H1 (cell line): ENCODE results near the gene TP73. TPM values are rescaled to one million over a fixed set of nuclear protein-coding genes. Genes with fewer than 3 reads are reported as not detected.

Source experiments
- CTCF ChIA-PET: fragments of 300-600 bp; sonication (Branson Sonifier 250); formaldehyde crosslinking; loops from one replicate; lab custom pipeline; 2021; ENCODE audit not compliant: partially characterized antibody; lab: Charles Lee
- POLR2A ChIA-PET: fragments of 300-600 bp; sonication (Branson Sonifier 250); formaldehyde crosslinking; loops from one replicate; lab custom pipeline; 2021; ENCODE audit warnings: inconsistent platforms; ENCODE audit not compliant: partially characterized antibody; lab: Charles Lee
- DNase-seq, 2 experiments: peaks; one replicate each; pipeline versions ENCODE4 v3.0.0 to v3.0.0-alpha.2; 2010 to 2022; ENCODE audit warnings: low spot score in 2 of 2, low read depth in 1 of 2, mixed read lengths in 1 of 2
- FAIRE-seq: peaks from 2 replicates; lab custom pipeline; 2011; peaks lifted over from hg19 to GRCh38; lab: Jason Lieb, UNC
- H2AFZ ChIP-seq: 2 replicates; pipeline ENCODE4 v1.8.1; 2012; ENCODE audit warnings: low read length, inconsistent platforms
- H2AK5ac ChIP-seq: 2 replicates; pipeline ENCODE4 v1.6.1; 2013; ENCODE audit warnings: low read depth, low read length
- H2BK120ac ChIP-seq: replicated peaks from 2 replicates; pipeline ENCODE3; 2013; ENCODE audit warnings: low read depth, low read length, inconsistent platforms
- H2BK12ac ChIP-seq: 2 replicates; pipeline ENCODE4 v1.6.1; 2013; ENCODE audit warnings: low read depth, low read length
- H2BK15ac ChIP-seq: 2 replicates; pipeline ENCODE4 v1.6.1; 2013; ENCODE audit warnings: low read length
- H2BK20ac ChIP-seq: 2 replicates; pipeline ENCODE4 v1.6.1; 2013; ENCODE audit warnings: low read length
- H2BK5ac ChIP-seq: 2 replicates; pipeline ENCODE4 v1.6.1; 2013; ENCODE audit warnings: low read depth, low read length
- H3K14ac ChIP-seq: 2 replicates; pipeline ENCODE4 v1.6.1; 2013; ENCODE audit warnings: inconsistent platforms; ENCODE audit not compliant: insufficient read length
- H3K18ac ChIP-seq: 2 replicates; pipeline ENCODE4 v1.6.1; 2013; ENCODE audit warnings: low read length; ENCODE audit errors: extremely low read depth
- H3K23ac ChIP-seq: 2 replicates; pipeline ENCODE4 v1.6.1; 2013; ENCODE audit warnings: inconsistent platforms; ENCODE audit not compliant: insufficient read length
- H3K23me2 ChIP-seq: 2 replicates; pipeline ENCODE4 v1.6.1; 2013; ENCODE audit warnings: low read depth, low read length
- H3K27ac ChIP-seq: 2 replicates; pipeline ENCODE4 v1.6.1; 2011; ENCODE audit warnings: low read depth, low read length, inconsistent platforms
- H3K27me3 ChIP-seq, 4 experiments: replicated peaks in 1 of 4; 1 replicate in 1 of 4; 2 replicates in 3 of 4; pipeline versions ENCODE4 v1.6.1 to v1.8.1; 2011 to 2013; ENCODE audit warnings: low read length in 3 of 4, mild to moderate bottlenecking in 3 of 4, inconsistent platforms in 2 of 4, mixed read lengths in 2 of 4, moderate library complexity in 1 of 4; ENCODE audit not compliant: control insufficient read depth in 3 of 4, insufficient read depth in 3 of 4; ENCODE audit errors: extremely low read depth in 1 of 4
- H3K36me3 ChIP-seq, 4 experiments: 2 replicates each; pipeline versions ENCODE4 v1.6.1 to v1.8.1; 2011 to 2013; ENCODE audit warnings: mild to moderate bottlenecking in 4 of 4, low read length in 3 of 4, moderate library complexity in 2 of 4, control low read depth in 1 of 4, inconsistent platforms in 1 of 4; ENCODE audit not compliant: insufficient read depth in 4 of 4, control insufficient read depth in 2 of 4
- H3K4ac ChIP-seq: replicated peaks from 2 replicates; pipeline ENCODE3; 2013; ENCODE audit warnings: low read length, low read depth, mixed read lengths, inconsistent platforms; ENCODE audit not compliant: insufficient read length
- H3K4me1 ChIP-seq, 4 experiments: replicated peaks in 1 of 4; 1 replicate in 1 of 4; 2 replicates in 3 of 4; pipeline versions ENCODE4 v1.6.1 to v1.8.1; 2011 to 2013; ENCODE audit warnings: low read length in 3 of 4, inconsistent platforms in 2 of 4, mixed read lengths in 1 of 4; ENCODE audit not compliant: insufficient read depth in 4 of 4, control insufficient read depth in 3 of 4
- H3K4me2 ChIP-seq, 2 experiments: 2 replicates each; pipeline versions ENCODE4 v1.6.1 to v1.8.1; 2011 to 2013; ENCODE audit warnings: low read depth in 2 of 2, low read length in 2 of 2, control low read depth in 1 of 2, inconsistent platforms in 1 of 2, mild to moderate bottlenecking in 1 of 2; ENCODE audit not compliant: insufficient read depth in 1 of 2
- H3K4me3 ChIP-seq, 4 experiments: fragments of 200-600, 300-600 bp in 1 of 4; sonication (generic), shearing (Covaris generic), sonication (Bioruptor Twin) in 1 of 4; 2 replicates each; pipeline versions ENCODE4 v1.5.1 to v1.8.1; 2011 to 2016; ENCODE audit warnings: low read length in 4 of 4, low read depth in 3 of 4, control low read depth in 2 of 4, inconsistent platforms in 2 of 4, mild to moderate bottlenecking in 2 of 4, mixed read lengths in 1 of 4, moderate library complexity in 1 of 4; ENCODE audit not compliant: insufficient read depth in 2 of 4; ENCODE audit errors: extremely low read depth in 1 of 4
- H3K56ac ChIP-seq: replicated peaks from 2 replicates; pipeline ENCODE3; 2013; ENCODE audit warnings: low read depth, mild to moderate bottlenecking, mixed read lengths, low read length, inconsistent platforms; ENCODE audit not compliant: insufficient read length
- H3K79me1 ChIP-seq: 2 replicates; pipeline ENCODE4 v1.6.1; 2013; ENCODE audit warnings: low read depth, low read length, control low read depth
- H3K79me2 ChIP-seq, 2 experiments: 2 replicates each; pipeline versions ENCODE4 v1.6.1 to v1.8.1; 2012 to 2013; ENCODE audit warnings: low read length in 2 of 2, mild to moderate bottlenecking in 2 of 2, inconsistent platforms in 1 of 2; ENCODE audit not compliant: insufficient read depth in 2 of 2, control insufficient read depth in 1 of 2
- H3K9ac ChIP-seq, 4 experiments: replicated peaks in 1 of 4; 1 replicate in 1 of 4; 2 replicates in 3 of 4; pipeline versions ENCODE4 v1.6.1 to v1.8.1; 2011 to 2013; ENCODE audit warnings: low read depth in 3 of 4, low read length in 3 of 4, control low read depth in 2 of 4, mild to moderate bottlenecking in 2 of 4, moderate library complexity in 2 of 4, inconsistent platforms in 1 of 4; ENCODE audit errors: extremely low read depth in 1 of 4
- H3K9me3 ChIP-seq, 2 experiments: 2 replicates each; pipeline versions ENCODE4 v1.6.1 to v1.8.1; 2012 to 2013; ENCODE audit warnings: mild to moderate bottlenecking in 2 of 2, moderate library complexity in 2 of 2, control low read depth in 1 of 2, inconsistent platforms in 1 of 2, low read depth in 1 of 2, low read length in 1 of 2, mixed read lengths in 1 of 2; ENCODE audit not compliant: insufficient read depth in 2 of 2
- H4K20me1 ChIP-seq, 2 experiments: replicated peaks in 1 of 2; 2 replicates each; pipeline versions ENCODE3 to v1.8.1; 2011 to 2013; ENCODE audit warnings: inconsistent platforms in 2 of 2, low read length in 2 of 2, mild to moderate bottlenecking in 1 of 2; ENCODE audit not compliant: insufficient read depth in 2 of 2, control insufficient read depth in 1 of 2
- H4K5ac ChIP-seq: 2 replicates; pipeline ENCODE4 v1.6.1; 2013; ENCODE audit warnings: low read length, low read depth, mixed read lengths, inconsistent platforms; ENCODE audit not compliant: insufficient read length
- H4K8ac ChIP-seq: 2 replicates; pipeline ENCODE4 v1.8.0; 2013; ENCODE audit warnings: mild to moderate bottlenecking, moderate library complexity, low read length, inconsistent platforms; ENCODE audit not compliant: insufficient read depth; ENCODE audit errors: extremely low read depth
- H4K91ac ChIP-seq: replicated peaks from 2 replicates; pipeline ENCODE3; 2013; ENCODE audit warnings: low read length, mixed read lengths, inconsistent platforms; ENCODE audit not compliant: insufficient read length
- CBX8 ChIP-seq: fragments of 300-800, 300-1000 bp; sonication (generic); IDR thresholded peaks from 2 replicates; pipeline ENCODE4 v1.7.1; 2016; ENCODE audit warnings: low read depth, low read length, borderline replicate concordance
- GABPA ChIP-seq: IDR thresholded peaks from 2 replicates; pipeline ENCODE4 v1.6.1; 2011; ENCODE audit warnings: mild to moderate bottlenecking, low read length, moderate library complexity, borderline replicate concordance; ENCODE audit not compliant: insufficient read depth
- HDAC2 ChIP-seq, 2 experiments: fragments of 300-600 bp in 1 of 2; sonication (generic) in 1 of 2; IDR thresholded peaks; 2 replicates each; pipeline ENCODE4 v1.6.1; 2011 to 2012; ENCODE audit warnings: low read depth in 2 of 2, low read length in 2 of 2, mild to moderate bottlenecking in 2 of 2, moderate library complexity in 2 of 2, borderline replicate concordance in 1 of 2, inconsistent platforms in 1 of 2
- KDM5A ChIP-seq: fragments of 200-600 bp; IDR thresholded peaks from 2 replicates; pipeline ENCODE4 v1.7.1; 2012; ENCODE audit warnings: mild to moderate bottlenecking, low read length, inconsistent platforms, mixed read lengths
- NRF1 ChIP-seq: IDR thresholded peaks from 2 replicates; pipeline ENCODE4 v1.6.1; 2011; ENCODE audit warnings: mild to moderate bottlenecking, low read depth, low read length, improper control_type of control experiment
- POU5F1 ChIP-seq: IDR thresholded peaks from 2 replicates; pipeline ENCODE4 v1.6.1; 2011; ENCODE audit warnings: low read depth, mild to moderate bottlenecking, low read length, moderate library complexity
- SIRT6 ChIP-seq: IDR thresholded peaks from one replicate; pipeline ENCODE4 v1.7.1; 2012; ENCODE audit warnings: low read length, inconsistent platforms
- TAF1 ChIP-seq: IDR thresholded peaks from 2 replicates; pipeline ENCODE4 v1.6.1; 2011; ENCODE audit warnings: mild to moderate bottlenecking, low read depth, low read length
- TEAD4 ChIP-seq: IDR thresholded peaks from 2 replicates; pipeline ENCODE4 v1.6.1; 2012; ENCODE audit warnings: low read depth, low read length, inconsistent platforms, mixed read lengths
- ZNF274 ChIP-seq: IDR thresholded peaks from 2 replicates; pipeline ENCODE4 v1.7.0; 2012; ENCODE audit warnings: low read length, borderline replicate concordance; ENCODE audit errors: extremely low read depth
- WGBS, 2 experiments: shearing (Covaris generic) in 1 of 2; methylation state at CpG; one replicate each; pipeline versions ENCODE4 v1.1.6 to v1.1.7; 2013 to 2015; ENCODE audit warnings: low lambda C conversion rate in 2 of 2, mixed read lengths in 2 of 2, inconsistent platforms in 1 of 2, low coverage in 1 of 2, missing lambda C conversion rate in 1 of 2; ENCODE audit not compliant: insufficient replicate concordance in 2 of 2, insufficient coverage in 1 of 2, insufficient read length in 1 of 2; ENCODE audit errors: extremely low coverage in 1 of 2, missing lambda C conversion rate in 1 of 2; 5-methylcytosine and 5-hydroxymethylcytosine counted together
- polyA plus RNA-seq, 7 experiments: library from polyadenylated mRNA; depleted of rRNA in 3 of 7; stranded (reverse) in 5 of 7; unstranded in 2 of 7; fragments of >200 nt in 5 of 7; fragments of 200-250 nt in 2 of 7; gene quantifications; 1 replicate in 5 of 7; 2 replicates in 1 of 7; 4 replicates in 1 of 7; pipeline versions ENCODE4 v1.2.1 to v1.2.3, GENCODE V29; 2011 to 2013; ENCODE audit warnings: missing spikeins in 2 of 7, mixed read lengths in 2 of 7
- total RNA-seq: library from RNA; stranded (reverse); fragmentation: NEBNext Ultra II Directional; extraction: Animal tissue kit (Norgen Biotek cat#: 25700); gene quantifications from 2 replicates; pipeline ENCODE4 v1.2.1, GENCODE V29; 2021
- TF ChIP-seq, protein P1 (sequence below): IDR thresholded peaks from 2 replicates; pipeline ENCODE4 v1.6.1; 2012; ENCODE audit warnings: inconsistent platforms

Gene TP73
- total and polyA plus RNA-seq, 2 of the 8 experiments (the other 6 are each of a cell fraction or from before 2014, with no cell fraction given) = 2.6 to 3.1 TPM

GRCh38 chr1:3746830-3747521 is 94.7 kb downstream of the TP73 start:
- no peak overlapping the region for H2BK20ac ChIP-seq
- H3K9ac ChIP-seq = peak overlapping the region; percentile 49 to 71 (median 62)
- no peak overlapping the region for H2BK120ac ChIP-seq
- H3K27me3 ChIP-seq = peaks cover 0 to 3% (median 0%) of the 10 kb centered on the region in 4 experiments; a peak in 5 of 7 replicates
- no peak overlapping the region for H3K14ac ChIP-seq
- H3K18ac ChIP-seq = peak overlapping the region; percentile 16; the same call in 1 of the 2 replicates
- DNase-seq = peak; percentile 70 to 99
- no peak for FAIRE-seq
- H2BK5ac ChIP-seq = peak overlapping the region; percentile 41; the same call in 1 of the 2 replicates
- H3K4me1 ChIP-seq = peaks cover 0 to 16% (median 13%) of the 10 kb centered on the region in 4 experiments; a peak in 6 of 7 replicates
- peak overlapping the region; percentile 75 to 97 for H3K4me2 ChIP-seq
- POLR2A ChIA-PET = interaction anchor here (0.8 to 2.6 kb wide), 9 partner anchors 9 to 1517 kb away, joined by 3 to 12 read pairs (median 3); no protein-coding TSS in a partner anchor
- H3K4ac ChIP-seq = peak overlapping the region; percentile 60
- H3K27ac ChIP-seq = peak overlapping the region; percentile 42; the same call in 1 of the 2 replicates
- H4K5ac ChIP-seq = peak overlapping the region; percentile 75
- H4K91ac ChIP-seq = peak overlapping the region; percentile 77
- peaks cover 14% of the 10 kb centered on the region for H3K23me2 ChIP-seq
- H3K79me2 ChIP-seq = peaks cover 0 to 31% of the 10 kb centered on the region in 2 experiments; a peak in 3 of 4 replicates
- H4K20me1 ChIP-seq = peaks cover 8 to 30% of the 10 kb centered on the region in 2 experiments
- no peak overlapping the region for H3K23ac ChIP-seq
- H2AK5ac ChIP-seq = no peak overlapping the region
- WGBS, 2 experiments = 2% methylated on average over 43 of the region's 73 CpGs; no CpG with 5 or more reads in 1 of the 2 experiments
- CTCF ChIA-PET = interaction anchor here (0.6 to 1.3 kb wide), 4 partner anchors 18 to 44 kb away, joined by 3 read pairs; no protein-coding TSS in a partner anchor
- H2AFZ ChIP-seq = no peak overlapping the region
- H2BK12ac ChIP-seq = peak overlapping the region; percentile 17; the same call in 1 of the 2 replicates
- peaks cover 23% of the 10 kb centered on the region for H3K79me1 ChIP-seq
- peak overlapping the region; percentile 75 to 87 (median 82) for H3K4me3 ChIP-seq
- H2BK15ac ChIP-seq = no peak overlapping the region
- H4K8ac ChIP-seq = peak overlapping the region; percentile 94
- H3K9me3 ChIP-seq = no peaks in the 10 kb centered on the region
- H3K56ac ChIP-seq = peak overlapping the region; percentile 88
- peaks cover 3 to 20% (median 9%) of the 10 kb centered on the region in 4 experiments; a peak in 6 of 8 replicates for H3K36me3 ChIP-seq
- 0 out of 2 replicates have a peak, but pooled peaks have one; percentile 11 for TF ChIP-seq NRF1
- no peak for TF ChIP-seq POU5F1
- no peak for TF ChIP-seq ZNF274
- no peak for TF ChIP-seq SIRT6
- no peak for TF ChIP-seq TEAD4
- TF ChIP-seq TAF1 = peak; percentile 65; the same call in 1 of the 2 replicates
- TF ChIP-seq HDAC2 (IDR thresholded peaks at IDR 0.05; ENCODE audit: borderline replicate concordance in 1 of 2, low read depth in 2 of 2, low read length in 2 of 2) = no peak
- peak; percentile 88 for TF ChIP-seq GABPA
- no peak for TF ChIP-seq CBX8
- TF ChIP-seq, protein P1, sequence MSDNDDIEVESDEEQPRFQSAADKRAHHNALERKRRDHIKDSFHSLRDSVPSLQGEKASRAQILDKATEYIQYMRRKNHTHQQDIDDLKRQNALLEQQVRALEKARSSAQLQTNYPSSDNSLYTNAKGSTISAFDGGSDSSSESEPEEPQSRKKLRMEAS = no peak; the same call in 1 of the 2 replicates
- no peak for TF ChIP-seq KDM5A
